Vagina (tissue), 2 donors: ENCODE measurements around the gene PTGS1. TPM values are rescaled to one million over a fixed set of nuclear protein-coding genes. Genes with fewer than 3 reads are reported as not detected.
A peak's percentile ranks its signal among the peaks of the same experiment; 100 is the strongest.

Experiments used
- DNase-seq, 2 donors: peaks; one replicate each; pipeline ENCODE4 v3.0.0-alpha.2; 2017; ENCODE audit errors: extremely low spot score in 2 of 2
- H3K27ac ChIP-seq: fragments of 200-600 bp; sonication (generic); one replicate; pipeline ENCODE4 v1.5.1; 2019
- H3K27me3 ChIP-seq: fragments of 200-600 bp; sonication (generic); one replicate; pipeline ENCODE4 v1.5.1; 2019
- H3K36me3 ChIP-seq, 2 donors: fragments of 200-600 bp; sonication (generic); one replicate each; pipeline ENCODE4 v1.5.1; 2017 to 2019
- H3K4me1 ChIP-seq: fragments of 200-600 bp; sonication (generic); one replicate; pipeline ENCODE4 v1.5.1; 2019
- H3K4me3 ChIP-seq, 2 donors: fragments of 200-600 bp; sonication (generic); 1 replicate in 1 of 2; 2 replicates in 1 of 2; pipeline ENCODE4 v1.5.1; 2016 to 2019
- H3K9me3 ChIP-seq: fragments of 200-600 bp; sonication (generic); one replicate; pipeline ENCODE4 v1.5.1; 2019
- CTCF ChIP-seq, 3 experiments: fragments of 450-650 bp in 2 of 3; fragments of 200-600 bp in 1 of 3; sonication (generic) in 1 of 3; IDR thresholded peaks; one replicate each; pipeline ENCODE4 v1.5.1; 2017 to 2019; ENCODE audit warnings: antibody characterized with exemption in 3 of 3, mild to moderate bottlenecking in 2 of 3, moderate library complexity in 2 of 3
- POLR2A ChIP-seq, 2 donors: fragments of 450-650 bp; IDR thresholded peaks; one replicate each; pipeline ENCODE4 v1.6.1; 2017; ENCODE audit warnings: antibody characterized with exemption in 2 of 2, mild to moderate bottlenecking in 2 of 2, moderate library complexity in 2 of 2
- POLR2AphosphoS5 ChIP-seq, 2 donors: sonication (generic); formaldehyde crosslinking; IDR thresholded peaks; one replicate each; pipeline ENCODE4 v1.9.0; 2017; ENCODE audit warnings: antibody characterized with exemption in 2 of 2, mild to moderate bottlenecking in 2 of 2, low read depth in 1 of 2; ENCODE audit not compliant: insufficient read depth in 1 of 2
- intact Hi-C: fragments of 100-400 bp; cut with DNase I; formaldehyde crosslinking; loops from one replicate; pipeline ENCODE4 v1.15.1; 2023
- total RNA-seq: library from RNA; depleted of rRNA; stranded (reverse); fragments of >200 nt; gene quantifications from one replicate; pipeline ENCODE4 v1.2.3, GENCODE V29; 2016

Gene PTGS1
- total RNA-seq, 1 donor from 2014 or later, result 12.0 TPM

GRCh38 chr9:122331523-122331927 lies 39.3 kb upstream of the PTGS1 start:
- Histone ChIP-seq H3K27ac (no peak overlapping the region), H3K4me1 (no peaks in the 10 kb centered on the region), H3K9me3 (no peaks in the 10 kb centered on the region), H3K36me3 (no peaks in the 10 kb centered on the region), H3K27me3 (no peaks in the 10 kb centered on the region), H3K4me3 (no peak overlapping the region)
- TF ChIP-seq CTCF (IDR thresholded peaks at IDR 0.05) (no peak), POLR2A (IDR thresholded peaks at IDR 0.05) (no peak), POLR2AphosphoS5 (IDR thresholded peaks at IDR 0.05; ENCODE audit: insufficient read depth in 1 of 2, low read depth in 1 of 2) (no peak)
- intact Hi-C loops, result no loop called here
- no peak for DNase-seq

DNA sequence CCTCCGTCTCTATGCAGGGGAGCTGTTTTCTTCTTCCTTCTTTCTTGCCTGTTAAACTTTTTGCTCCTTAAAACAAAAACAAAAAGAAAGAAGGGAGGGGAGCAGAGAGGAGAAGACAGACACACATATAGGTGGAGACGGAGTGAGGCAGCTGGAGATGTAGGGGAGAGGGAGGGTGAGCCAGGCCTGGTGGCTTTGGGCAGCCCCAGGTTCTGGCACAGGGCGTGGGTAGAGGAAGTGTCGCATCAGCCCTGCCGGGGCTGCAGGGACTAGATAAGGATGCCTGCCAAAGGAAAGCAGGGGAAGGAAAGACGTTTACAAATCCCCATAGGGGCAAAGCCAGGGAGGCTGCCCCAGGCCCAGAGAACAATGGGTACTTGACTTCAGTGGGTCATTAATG lies 38.7 kb upstream of the PTGS1 start:
- intact Hi-C loops, result no loop called here

GRCh38 chr9:122332644-122333043 lies 38.2 kb upstream of the PTGS1 start:
- H3K4me3 ChIP-seq, result no peak overlapping the region
- intact Hi-C loops, result no loop called here
- no peak for TF ChIP-seq POLR2AphosphoS5 (IDR thresholded peaks at IDR 0.05; ENCODE audit: insufficient read depth in 1 of 2, low read depth in 1 of 2)
- TF ChIP-seq POLR2A (IDR thresholded peaks at IDR 0.05), result no peak
- no peak for TF ChIP-seq CTCF (IDR thresholded peaks at IDR 0.05)
- DNase-seq, result peak in 1 of 2 donors; percentile 58
- no peak overlapping the region for H3K27ac ChIP-seq
- H3K4me1 ChIP-seq, result no peaks in the 10 kb centered on the region
- no peaks in the 10 kb centered on the region for H3K36me3 ChIP-seq
- H3K9me3 ChIP-seq, result no peaks in the 10 kb centered on the region
- no peaks in the 10 kb centered on the region for H3K27me3 ChIP-seq

More for the DNA sequence above, 38.7 kb upstream of the PTGS1 start:
- Histone ChIP-seq H3K4me3 (no peak overlapping the region), H3K27ac (no peak overlapping the region), H3K27me3 (no peaks in the 10 kb centered on the region), H3K36me3 (no peaks in the 10 kb centered on the region), H3K4me1 (no peaks in the 10 kb centered on the region), H3K9me3 (no peaks in the 10 kb centered on the region)
- TF ChIP-seq POLR2A (IDR thresholded peaks at IDR 0.05) (no peak), POLR2AphosphoS5 (IDR thresholded peaks at IDR 0.05; ENCODE audit: insufficient read depth in 1 of 2, low read depth in 1 of 2) (peak in 1 of 2 donors; percentile 10), CTCF (IDR thresholded peaks at IDR 0.05) (no peak)
- no peak for DNase-seq

DNA sequence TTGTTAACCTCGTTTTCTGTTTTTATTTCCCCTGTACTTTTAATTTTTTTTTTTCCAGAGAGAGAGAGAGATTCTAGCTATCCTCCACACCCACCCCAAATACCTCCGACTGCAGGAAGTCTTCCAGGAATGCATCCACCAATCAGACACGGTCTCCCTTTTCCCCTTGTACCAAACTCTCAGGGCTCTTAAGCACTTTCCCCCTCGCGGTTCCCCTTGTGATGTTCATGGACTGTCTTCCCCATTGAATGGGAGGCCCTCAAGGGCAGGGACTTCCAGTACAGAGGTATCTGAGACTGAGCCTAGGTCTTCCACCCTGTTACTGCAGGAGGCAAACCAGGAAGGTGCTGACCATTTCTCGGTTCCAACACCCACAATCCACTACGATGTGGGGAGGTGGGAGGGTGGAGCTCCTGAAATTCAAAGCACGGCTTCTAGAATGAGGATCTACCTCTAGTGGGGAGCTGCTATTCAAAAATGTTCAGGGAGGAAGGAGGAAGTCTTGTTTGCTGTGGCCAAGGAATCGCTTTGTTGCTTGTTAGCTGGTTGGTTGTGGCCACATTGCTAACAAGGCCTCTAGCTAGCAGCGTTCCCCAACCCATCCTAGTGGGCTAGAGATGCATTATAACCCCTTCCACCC lies 37.5 kb upstream of the PTGS1 start:
- Histone ChIP-seq H3K36me3 (no peaks in the 10 kb centered on the region), H3K27ac (no peak overlapping the region), H3K9me3 (no peaks in the 10 kb centered on the region), H3K27me3 (no peaks in the 10 kb centered on the region), H3K4me3 (no peak overlapping the region), H3K4me1 (no peaks in the 10 kb centered on the region)
- TF ChIP-seq POLR2A (IDR thresholded peaks at IDR 0.05) (no peak), CTCF (IDR thresholded peaks at IDR 0.05) (no peak), POLR2AphosphoS5 (IDR thresholded peaks at IDR 0.05; ENCODE audit: insufficient read depth in 1 of 2, low read depth in 1 of 2) (no peak)
- intact Hi-C loops, result no loop called here
- DNase-seq, result no peak

DNA sequence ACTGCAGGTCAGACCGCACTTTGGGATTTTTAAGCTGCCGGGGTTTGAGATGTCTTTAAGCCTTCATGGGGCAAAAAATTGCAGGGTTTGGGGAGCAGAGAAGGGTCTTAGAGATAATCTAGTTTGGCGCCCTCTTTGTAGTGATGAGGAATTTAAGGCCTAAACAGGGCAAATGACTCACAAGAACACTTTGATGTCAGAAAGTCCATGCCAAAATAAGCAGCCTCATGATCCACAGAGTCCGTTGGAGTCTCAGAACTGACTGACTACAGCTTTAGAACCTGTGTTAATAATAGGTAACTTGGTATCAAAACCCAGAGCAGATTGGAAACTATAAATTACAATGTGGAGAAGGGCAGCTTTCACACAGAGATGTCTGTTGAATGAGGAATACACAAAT lies 35.9 kb upstream of the PTGS1 start:
- H3K27me3 ChIP-seq, result no peaks in the 10 kb centered on the region
- H3K36me3 ChIP-seq, result no peaks in the 10 kb centered on the region
- no peaks in the 10 kb centered on the region for H3K9me3 ChIP-seq
- DNase-seq, result no peak
- no peak for TF ChIP-seq CTCF (IDR thresholded peaks at IDR 0.05)
- no peak for TF ChIP-seq POLR2AphosphoS5 (IDR thresholded peaks at IDR 0.05; ENCODE audit: insufficient read depth in 1 of 2, low read depth in 1 of 2)
- no peak for TF ChIP-seq POLR2A (IDR thresholded peaks at IDR 0.05)
- H3K4me1 ChIP-seq, result no peaks in the 10 kb centered on the region
- H3K27ac ChIP-seq, result no peak overlapping the region
- H3K4me3 ChIP-seq, result no peak overlapping the region
- intact Hi-C loops, result no loop called here
